Embryonic facial prominence (tissue), 1 donor: ENCODE results near the gene KIAA0825.
A peak's percentile ranks its signal among the peaks of the same experiment; 100 is the strongest.

ENCODE experiments used
- DNase-seq: peaks from one replicate; pipeline ENCODE4 v3.0.0-alpha.2; 2016; ENCODE audit errors: extremely low spot score

The KIAA0825 gene

DNA sequence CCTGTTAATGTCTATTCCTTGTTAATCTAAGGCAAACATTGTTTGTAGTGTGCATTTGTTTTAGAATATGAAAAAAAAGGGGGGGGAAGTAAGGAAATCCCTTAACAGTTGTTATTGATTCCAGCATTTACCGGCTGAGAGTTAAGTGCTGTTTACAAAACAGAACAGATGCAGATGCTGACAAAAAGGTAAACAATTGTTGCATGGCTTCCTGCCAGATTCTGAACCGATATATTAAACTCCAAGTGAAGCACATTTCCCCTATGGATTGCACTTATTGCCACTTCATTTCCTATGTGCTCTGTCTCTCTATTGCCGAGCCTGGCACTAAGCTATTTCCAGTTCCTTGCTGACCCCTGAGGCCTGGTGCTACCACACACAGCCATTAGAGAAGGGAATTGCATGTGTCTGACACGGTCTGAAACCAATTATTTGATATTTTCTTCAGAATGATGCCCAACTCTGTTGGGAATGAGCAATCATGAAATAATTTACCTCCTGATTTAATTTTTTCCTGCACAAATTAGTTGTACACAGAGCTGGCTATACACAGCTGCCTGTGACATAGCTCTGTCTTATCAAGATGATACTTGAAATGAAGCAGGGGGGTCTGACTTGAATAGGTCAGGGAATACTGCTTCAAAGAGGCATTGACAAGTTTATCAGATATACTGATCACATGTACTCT, 109.8 kb downstream of the KIAA0825 start:
- no peak for DNase-seq

DNA sequence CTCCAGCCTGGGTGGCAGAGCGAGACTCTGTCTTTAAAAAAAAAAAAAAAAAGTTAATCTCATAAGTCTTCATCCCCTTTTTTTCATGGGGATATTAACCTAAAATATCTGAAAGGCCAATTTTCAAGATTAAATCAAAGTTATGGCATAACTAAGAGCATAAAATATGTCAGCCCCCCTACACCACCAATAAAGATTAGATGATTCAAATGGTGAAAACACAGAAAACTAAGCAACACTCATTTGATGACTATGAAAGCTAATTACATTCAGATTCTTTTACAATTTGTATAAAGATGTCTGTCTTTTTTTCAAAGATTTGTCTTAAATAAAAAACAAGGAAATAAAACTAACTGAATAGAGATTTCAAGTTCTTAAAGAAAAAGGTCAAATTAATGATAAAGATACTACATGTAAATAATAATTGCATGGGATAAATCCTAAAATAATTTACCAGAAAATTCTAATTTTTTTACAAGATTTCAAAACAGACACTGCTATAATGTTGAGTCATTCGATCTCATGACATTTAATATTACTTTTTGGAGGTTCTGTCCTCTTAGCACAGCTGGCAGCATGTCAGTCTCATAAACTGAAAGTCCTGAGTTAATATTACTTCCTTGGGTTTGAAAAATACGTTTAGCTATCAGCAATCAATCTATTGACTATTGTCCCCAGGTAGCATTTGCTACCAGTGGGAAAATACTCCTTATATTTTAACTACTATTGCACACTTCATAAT, 112.9 kb downstream of the KIAA0825 start:
- no peak for DNase-seq

DNA sequence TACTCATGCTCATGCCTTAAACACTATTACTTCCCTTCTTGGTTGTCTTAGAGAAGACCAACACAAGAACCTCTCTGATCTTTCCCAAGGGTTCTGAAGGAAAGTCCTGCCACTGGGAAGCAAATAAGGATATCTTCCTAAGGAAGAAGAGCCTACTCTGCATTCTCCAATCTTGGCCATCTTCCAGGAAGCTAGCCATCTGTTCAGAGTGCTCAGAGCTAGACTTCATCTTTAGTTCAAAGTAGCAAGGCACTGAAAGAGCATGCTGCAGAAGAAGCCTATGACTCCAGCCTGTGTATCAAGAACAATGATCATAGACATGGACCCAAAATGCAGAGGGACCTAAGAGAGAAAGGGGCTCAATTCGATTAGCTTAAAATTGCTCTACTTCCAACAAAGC, 114.7 kb downstream of the KIAA0825 start:
- no peak for DNase-seq

DNA sequence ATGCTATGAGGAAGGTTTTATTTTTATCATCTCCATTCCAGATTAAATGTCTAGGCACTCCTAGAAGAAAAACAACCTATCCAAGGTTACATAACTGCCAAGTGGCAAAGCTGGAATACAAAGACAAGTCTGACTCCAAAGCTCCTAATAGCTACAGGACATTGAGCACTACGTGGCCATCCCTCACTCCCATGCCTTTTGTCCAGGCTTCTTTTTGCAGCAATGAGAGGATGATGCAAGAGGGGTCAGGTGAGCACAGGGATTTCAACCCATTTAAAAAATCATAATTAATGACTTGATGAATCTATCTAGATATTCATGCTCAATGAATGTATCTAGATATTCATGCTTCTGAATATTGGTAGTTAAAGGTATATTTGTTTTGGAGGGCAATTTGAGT, 117.0 kb downstream of the KIAA0825 start:
- DNase-seq, result no peak

DNA sequence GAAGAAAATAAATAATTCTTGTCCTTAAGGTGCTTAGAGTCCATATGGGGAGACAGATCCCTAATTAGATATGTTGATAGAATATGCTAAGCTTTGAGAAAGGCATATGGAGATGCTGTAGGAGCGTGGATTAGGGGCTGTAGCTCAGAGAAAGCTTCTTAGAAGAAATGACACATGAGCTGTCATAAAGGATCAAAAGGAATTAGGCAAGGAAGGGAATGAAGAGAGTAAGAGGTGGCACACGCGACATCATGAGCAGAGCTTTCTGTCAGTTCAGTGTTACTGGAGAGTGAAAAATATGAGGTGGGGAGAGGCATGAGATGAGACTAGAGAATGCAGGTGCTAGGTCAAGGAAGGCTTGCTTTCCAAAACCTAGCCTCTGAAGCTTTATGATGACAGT, 118.6 kb downstream of the KIAA0825 start:
- no peak for DNase-seq

DNA sequence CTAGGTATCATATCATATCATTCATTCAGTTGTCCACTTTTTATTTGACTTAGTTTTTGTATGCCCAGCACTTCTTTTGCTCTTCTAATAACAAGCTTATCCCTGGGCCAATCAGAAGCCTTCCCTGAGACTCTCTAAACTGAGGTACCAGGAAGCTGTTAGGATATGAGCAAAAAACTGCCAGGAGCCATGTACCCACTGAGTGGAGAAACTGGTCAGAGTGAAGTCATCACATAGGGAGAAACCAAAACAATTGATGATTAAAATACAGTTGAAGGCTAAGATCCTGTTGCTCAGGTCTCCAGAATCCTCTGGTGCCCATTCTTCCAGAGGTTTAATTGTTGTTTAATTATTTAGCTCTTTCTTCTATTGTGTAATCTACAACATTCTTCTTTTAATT, 120.2 kb downstream of the KIAA0825 start:
- no peak for DNase-seq

DNA sequence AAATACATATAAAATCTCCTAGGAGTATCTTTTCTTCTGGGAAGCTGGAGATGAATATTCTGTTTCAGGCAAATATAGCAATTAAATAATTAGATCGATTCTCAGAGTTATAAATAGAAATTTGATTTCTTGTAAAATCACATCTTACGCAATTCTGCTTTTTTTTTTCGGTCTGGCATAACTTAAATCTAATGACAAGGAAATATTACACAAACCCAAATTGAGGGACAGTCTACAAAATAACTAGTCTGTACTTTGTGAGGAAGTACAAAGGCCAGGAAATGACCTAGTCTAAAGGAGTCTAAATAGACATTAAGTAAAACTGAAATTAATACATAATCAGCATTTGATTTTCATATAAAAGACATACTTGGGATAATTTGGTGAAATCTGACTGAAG, 133.3 kb downstream of the KIAA0825 start:
- DNase-seq, result no peak

DNA sequence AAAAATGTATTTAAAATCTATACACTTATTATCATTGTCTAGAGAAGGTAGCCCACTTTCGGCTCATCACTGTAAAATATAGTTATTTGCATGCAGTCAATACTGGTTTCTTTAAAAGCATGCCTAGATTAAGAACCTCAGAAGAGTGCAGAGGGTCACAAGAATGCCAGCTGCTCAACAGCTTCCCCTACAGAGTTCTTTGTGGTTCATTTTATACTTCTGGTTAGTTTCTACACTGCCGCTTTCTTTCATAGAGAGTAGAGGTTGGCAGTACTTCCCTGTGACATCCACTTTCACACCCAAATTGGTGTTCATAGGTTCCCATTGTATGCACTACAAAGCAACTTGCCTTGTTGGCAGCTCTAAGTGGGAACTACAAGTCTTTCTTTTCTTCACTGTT, 137.3 kb downstream of the KIAA0825 start:
- no peak for DNase-seq

DNA sequence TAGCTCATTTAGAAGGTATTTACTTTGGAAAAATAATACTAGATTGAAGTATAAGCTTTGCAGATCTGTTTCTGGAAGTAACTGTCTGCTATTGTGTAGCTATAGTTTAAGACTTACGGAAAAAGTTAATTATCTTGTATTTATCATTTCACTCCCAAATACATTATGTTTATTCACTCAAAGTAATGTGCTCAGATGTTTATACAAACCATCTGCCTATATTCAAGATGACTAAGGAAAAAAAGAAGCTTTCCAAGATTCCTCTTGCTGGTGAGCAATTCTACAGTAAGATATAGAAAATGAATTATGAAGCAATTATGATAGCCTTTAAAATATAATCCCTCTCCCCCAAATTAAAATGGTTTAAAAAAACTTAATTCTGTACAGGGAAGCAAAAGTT, 137.9 kb downstream of the KIAA0825 start:
- no peak for DNase-seq

DNA sequence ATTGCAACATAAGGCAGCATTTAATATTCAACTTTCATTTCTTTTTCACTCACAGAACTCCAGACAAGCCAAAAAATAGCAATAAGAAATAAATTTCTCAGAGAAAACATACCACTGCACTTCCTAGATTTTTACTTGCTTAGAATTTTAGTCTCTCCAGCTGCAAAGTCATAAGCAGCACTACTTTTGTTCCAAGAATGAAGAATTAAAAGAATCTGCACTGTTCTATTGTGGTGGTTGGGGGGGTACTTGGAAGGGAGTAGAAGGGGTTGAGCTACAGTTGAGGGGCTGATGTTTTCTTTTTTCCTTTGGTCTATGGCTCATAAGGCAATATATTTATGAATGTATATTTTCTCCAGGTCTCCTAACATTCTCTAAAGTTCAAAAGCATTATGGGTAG, 144.5 kb downstream of the KIAA0825 start:
- DNase-seq, result no peak

DNA sequence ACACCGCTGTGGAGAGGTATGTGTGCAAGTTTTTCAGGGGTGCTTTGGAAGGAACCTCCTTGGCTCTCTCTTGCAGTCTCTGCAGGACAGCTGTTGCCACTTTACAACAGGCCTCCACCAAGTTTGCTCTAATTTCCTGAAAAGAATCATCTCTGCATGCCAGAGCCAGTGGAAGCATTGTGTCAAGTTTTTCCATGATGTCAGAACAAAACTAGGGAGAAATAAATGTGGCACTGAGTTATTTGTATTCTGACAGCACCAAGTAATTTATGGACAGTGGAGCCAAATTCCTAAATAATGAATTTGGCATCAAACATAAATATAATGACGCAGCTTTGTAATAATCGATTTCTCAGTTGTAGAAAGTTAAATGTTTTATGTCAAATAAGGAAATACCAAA, 146.9 kb downstream of the KIAA0825 start:
- peak; percentile 55 for DNase-seq

DNA sequence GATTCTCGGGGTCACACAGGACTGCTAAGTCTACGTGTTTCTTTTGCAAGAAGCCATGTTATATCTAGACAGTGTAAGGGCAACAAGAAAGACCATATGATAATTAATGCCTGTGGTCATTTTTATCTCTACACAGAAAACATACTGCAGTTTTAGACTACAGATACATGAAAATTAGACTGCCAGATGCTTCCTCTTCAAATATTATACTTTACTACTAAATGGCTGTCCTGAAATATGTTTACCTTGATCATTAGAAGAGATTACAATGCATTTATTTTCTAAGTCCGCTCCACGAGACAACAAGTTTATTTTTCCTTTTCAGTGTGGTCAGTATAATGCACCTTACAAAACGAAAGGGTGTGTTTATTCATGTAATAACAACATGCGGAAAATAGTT, 147.6 kb downstream of the KIAA0825 start:
- no peak for DNase-seq

DNA sequence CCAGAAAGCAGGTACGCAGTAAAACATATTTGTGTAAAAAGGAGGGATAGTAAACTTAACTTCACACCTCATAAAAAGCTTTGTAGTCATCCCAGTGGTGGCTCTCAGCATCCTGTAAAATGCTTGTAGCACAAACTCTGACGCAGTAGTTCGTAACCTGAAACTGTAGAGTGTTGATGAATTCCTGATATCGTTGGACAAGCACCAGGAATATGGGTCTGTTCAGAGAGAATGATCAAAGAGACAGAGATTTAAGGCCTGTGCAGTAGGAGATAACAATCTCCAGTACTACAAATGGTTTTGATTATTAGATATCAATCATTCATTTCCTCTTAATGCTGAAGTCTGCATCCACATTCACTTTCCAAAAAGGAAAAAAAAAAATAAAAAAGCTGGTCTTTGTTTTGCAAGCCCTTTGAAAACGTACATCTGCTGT, 148.5 kb downstream of the KIAA0825 start:
- peak; percentile 30 for DNase-seq

DNA sequence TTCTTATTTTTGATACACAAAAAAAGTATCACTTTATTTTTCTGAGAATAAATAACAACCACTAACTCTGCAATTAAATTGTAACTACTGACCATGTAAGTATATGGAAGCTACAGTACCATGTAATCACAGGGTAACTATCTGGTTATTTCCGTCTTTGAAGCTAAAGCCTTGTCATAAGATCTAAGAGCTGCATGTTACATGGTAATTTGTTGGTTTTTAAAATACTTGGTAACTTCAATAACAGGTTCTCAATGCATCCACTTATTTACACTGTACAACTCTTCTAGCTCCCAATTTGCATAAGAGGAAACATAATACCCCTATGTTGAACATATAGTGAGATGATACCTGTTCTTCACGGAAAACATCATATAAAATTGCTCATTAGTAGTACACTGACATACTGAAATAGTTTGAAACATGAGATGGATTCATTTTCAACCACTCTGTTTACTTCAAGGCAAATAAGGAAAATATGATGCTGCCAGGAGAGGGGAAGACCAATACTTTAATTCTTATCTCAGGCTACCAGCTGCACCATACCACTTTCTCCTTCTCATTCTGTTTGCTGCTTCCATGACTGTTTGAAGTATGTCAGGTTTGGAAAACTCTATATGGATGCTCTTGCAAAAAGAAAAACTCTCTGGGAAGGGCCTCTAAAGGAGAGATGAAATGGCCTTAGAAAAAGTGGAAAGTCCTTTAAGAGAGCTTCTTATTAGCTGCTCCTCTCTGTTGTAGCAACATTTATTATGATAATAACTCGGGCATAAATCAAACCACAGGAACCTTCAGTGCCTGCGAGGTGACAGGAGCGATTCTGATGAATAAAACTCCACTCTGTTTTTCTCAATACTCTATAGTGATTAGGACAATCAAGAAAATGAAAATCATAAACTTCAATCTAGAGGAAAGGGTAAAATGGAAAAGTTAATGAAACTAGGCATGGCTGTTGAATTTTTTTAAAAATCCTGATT, 150.2 kb downstream of the KIAA0825 start:
- DNase-seq, result no peak

DNA sequence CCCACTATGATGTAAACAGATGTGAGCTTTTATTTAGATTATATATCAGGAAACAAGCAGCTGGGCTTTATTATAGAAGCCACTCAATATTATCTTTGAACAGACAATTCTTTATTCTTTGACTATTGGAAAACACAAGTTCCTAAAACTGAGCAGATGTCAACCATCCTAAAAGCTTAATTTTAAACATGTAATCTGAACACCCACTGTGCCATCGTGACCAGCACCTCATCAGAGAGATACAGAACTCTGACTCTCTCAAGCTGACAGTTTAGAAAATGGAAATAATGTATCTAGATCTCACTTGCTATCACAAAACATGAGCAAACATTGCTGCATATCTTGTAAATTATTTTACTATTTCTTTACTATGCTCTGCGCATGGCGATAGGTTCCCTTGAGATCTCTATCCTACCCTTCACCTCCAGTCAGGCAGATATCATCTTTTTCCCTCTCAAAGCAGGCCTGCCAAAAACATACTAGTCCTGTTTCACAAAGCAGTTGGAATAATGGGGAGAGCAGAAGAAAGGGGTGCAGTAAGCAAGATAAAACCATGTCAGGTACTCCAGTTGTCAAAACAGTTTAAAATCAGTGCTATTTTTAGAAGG, 151.0 kb downstream of the KIAA0825 start:
- DNase-seq, result no peak

DNA sequence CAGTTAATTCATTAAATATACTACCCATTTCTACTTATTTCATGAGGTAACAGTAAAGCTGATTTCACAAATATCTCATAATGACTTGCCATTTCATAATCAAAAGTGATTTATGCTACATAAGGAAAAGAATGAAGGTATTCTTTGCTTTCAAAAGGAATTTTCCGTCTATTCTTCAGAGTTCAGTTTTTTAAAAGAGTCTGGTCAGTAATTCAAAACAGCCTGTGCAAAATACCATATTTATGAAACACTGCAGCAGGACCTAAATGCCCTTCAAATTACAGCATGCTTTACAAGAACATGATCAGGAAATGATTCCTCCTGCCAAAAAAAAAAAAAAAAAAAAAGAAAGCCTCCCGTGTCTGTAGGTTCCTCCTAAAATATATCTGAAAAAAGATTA, 154.7 kb downstream of the KIAA0825 start:
- DNase-seq, result peak; percentile 18

DNA sequence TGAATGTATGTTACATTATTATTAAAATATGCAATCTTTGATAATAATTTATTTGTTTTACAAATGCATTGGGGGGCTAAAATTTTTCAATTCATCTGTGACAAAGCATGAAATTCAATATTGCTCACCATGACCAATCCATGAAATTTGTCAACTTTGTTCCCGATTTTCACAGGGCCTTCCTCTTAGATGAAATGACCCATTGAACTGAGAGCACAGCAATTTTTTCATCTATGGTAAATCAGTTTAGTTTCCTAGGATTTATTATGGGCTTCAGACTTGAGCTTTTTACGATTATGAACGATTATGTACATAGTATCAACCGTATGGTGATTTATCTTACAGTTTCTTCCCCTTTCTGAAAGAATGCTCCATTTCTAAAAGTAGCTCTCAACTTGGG, 157.3 kb downstream of the KIAA0825 start:
- no peak for DNase-seq

DNA sequence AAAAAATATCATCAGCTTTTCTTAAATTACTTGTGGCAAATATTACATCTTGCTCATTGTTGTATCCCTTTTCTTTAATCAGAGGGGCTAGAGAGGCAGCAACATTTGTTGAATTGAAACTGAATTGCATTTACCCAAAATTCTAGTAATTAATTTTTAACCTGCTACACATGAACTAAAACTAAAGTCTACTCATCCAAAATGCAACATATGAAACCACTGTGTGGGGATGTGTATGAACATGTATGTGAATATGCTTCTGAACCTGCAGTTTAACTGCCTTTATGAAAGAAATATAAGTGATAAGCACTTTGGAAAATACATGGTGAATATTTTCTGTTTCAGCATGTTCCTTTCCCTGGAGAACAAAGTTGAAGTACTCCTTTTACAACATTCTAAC, 158.5 kb downstream of the KIAA0825 start:
- DNase-seq, result no peak

DNA sequence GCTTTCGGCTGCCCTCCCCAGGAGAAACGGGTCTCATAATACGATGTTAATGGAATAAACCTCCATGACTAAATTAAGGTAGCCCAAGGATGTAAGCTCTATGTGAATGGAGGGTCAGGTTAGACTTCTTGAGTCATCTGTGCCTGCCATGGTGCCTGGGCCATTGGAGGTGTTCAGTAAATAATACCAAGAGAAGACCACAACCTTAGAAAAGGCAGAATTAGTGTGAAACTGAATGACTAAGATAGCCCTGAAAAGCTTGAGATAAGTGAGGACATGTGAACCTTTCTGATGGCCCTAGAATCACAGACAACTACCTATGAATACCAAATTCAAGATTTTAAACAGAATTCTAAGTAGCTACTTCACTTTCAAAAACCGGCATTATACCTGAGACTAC, 160.6 kb downstream of the KIAA0825 start:
- no peak for DNase-seq

DNA sequence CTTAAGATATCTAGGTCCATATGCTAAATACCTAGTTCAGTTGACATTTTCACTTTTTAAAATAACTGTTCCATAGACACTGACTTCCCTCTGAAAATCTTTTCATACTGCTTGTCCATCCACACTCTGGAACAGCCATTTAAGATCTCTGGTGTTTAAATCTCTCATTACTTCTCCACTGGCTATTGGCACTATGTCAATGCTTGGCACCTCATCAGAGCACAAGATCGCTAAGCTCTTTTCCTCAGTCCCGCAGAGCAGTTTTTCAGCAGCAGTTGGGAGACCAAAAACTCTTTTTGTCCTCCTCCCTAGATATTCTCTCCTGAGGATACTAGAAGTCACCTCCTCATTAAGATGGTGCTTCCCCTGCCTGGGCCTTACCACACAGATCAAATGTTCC, 172.7 kb downstream of the KIAA0825 start:
- no peak for DNase-seq

DNA sequence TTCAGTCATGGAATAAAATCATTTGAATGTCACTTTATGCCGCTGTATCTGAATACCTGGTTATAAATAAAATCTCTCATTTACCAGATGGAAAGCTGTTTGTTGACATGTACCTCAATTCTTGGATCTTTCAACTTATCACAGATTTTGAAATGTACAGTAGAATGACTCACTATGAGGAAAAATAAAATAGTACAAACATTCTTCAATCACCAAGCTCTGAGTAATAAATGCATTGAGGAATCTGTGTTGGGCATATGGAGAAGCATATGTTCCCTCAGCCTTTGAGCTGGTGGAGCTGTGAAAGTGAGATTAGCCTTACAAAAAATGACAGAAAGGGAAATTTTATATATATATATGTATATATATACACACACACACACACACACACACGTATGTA, 175.4 kb downstream of the KIAA0825 start:
- DNase-seq, result no peak

DNA sequence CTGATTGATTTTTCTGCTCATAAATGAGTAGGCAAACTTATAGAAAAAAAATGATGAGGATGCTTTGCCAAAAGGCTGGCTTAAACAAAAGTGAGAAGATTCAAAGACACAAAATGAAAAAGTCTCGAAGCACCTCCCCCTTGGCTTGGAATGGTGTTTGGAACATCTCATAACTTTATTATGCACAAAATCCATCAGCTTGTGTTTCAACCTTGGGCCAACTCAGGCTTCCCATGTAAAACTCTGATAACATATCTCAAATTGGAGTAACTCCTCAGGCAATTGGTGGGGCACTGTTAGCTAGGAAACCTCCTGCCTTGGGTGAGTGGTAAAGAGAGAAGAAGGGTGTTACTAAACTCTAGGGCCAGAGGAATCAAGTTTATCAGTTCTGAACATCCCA, 176.3 kb downstream of the KIAA0825 start:
- DNase-seq, result no peak
